SK-N-SH (cell line): Measurements from ENCODE around the gene DCAKD. TPM values are rescaled to one million over a fixed set of nuclear protein-coding genes. Genes with fewer than 3 reads are reported as not detected.

Experiments
- CTCF ChIA-PET: fragments of 300-600, 350-600 bp; formaldehyde crosslinking; extraction: SDS; loops from one replicate; lab custom pipeline; 2021; lab: Yijun Ruan, JAX
- POLR2A ChIA-PET: fragments of 350-600 bp; sonication (Branson Sonifier 250); formaldehyde crosslinking; extraction: SDS; loops from one replicate; lab custom pipeline; 2020; ENCODE audit warnings: antibody characterized with exemption, inconsistent platforms; lab: Yijun Ruan, JAX
- DNase-seq: peaks from one replicate; pipeline ENCODE4 v3.0.0; 2012
- H2AFZ ChIP-seq: fragments of 200-600 bp; sonication (generic); 2 replicates; pipeline ENCODE4 v1.8.1; 2016; ENCODE audit warnings: antibody characterized with exemption, mild to moderate bottlenecking, low read depth
- H3F3A ChIP-seq: fragments of 200-600 bp; sonication (generic); replicated peaks from 2 replicates; pipeline ENCODE3; 2016; ENCODE audit warnings: antibody characterized with exemption, mild to moderate bottlenecking; ENCODE audit not compliant: insufficient read depth
- H3K27ac ChIP-seq, 2 experiments: fragments of 200-500 bp in 1 of 2; fragments of 200-600 bp in 1 of 2; sonication (Bioruptor generic) in 1 of 2; sonication (generic), shearing (Covaris generic) in 1 of 2; 2 replicates each; pipeline versions ENCODE4 v1.5.1 to v1.6.1; 2014 to 2016; ENCODE audit warnings: low read depth in 2 of 2, inconsistent platforms in 1 of 2, low read length in 1 of 2, mild to moderate bottlenecking in 1 of 2, mixed read lengths in 1 of 2
- H3K27me3 ChIP-seq: fragments of 200-600 bp; sonication (generic), shearing (Covaris generic); 2 replicates; pipeline ENCODE4 v1.6.1; 2016; ENCODE audit warnings: mixed run types; ENCODE audit not compliant: insufficient read depth
- H3K36me3 ChIP-seq, 2 experiments: fragments of 200-500 bp in 1 of 2; fragments of 200-600 bp in 1 of 2; sonication (Bioruptor generic) in 1 of 2; sonication (generic) in 1 of 2; replicated peaks in 1 of 2; 2 replicates each; pipeline versions ENCODE3 to v1.5.1; 2014 to 2016; ENCODE audit warnings: low read length in 1 of 2, mild to moderate bottlenecking in 1 of 2; ENCODE audit not compliant: insufficient read depth in 2 of 2, control insufficient read depth in 1 of 2
- H3K4me1 ChIP-seq, 2 experiments: fragments of 200-500 bp in 1 of 2; fragments of 200-600 bp in 1 of 2; sonication (Bioruptor generic) in 1 of 2; sonication (generic), shearing (Covaris generic) in 1 of 2; 2 replicates each; pipeline versions ENCODE4 v1.5.1 to v1.6.1; 2014 to 2016; ENCODE audit warnings: low read depth in 1 of 2, low read length in 1 of 2, mixed run types in 1 of 2; ENCODE audit not compliant: insufficient read depth in 2 of 2, control insufficient read depth in 1 of 2
- H3K4me2 ChIP-seq: fragments of 200-600 bp; sonication (generic), shearing (Covaris generic); 2 replicates; pipeline ENCODE4 v1.6.1; 2017; ENCODE audit warnings: mixed run types
- H3K4me3 ChIP-seq, 2 experiments: fragments of 200-500 bp in 1 of 2; fragments of 200-600 bp in 1 of 2; sonication (Bioruptor generic) in 1 of 2; sonication (generic), shearing (Covaris generic) in 1 of 2; 2 replicates each; pipeline versions ENCODE4 v1.5.1 to v1.8.1; 2014 to 2016; ENCODE audit warnings: low read depth in 2 of 2, inconsistent platforms in 1 of 2, low read length in 1 of 2, mild to moderate bottlenecking in 1 of 2, mixed read lengths in 1 of 2, moderate library complexity in 1 of 2
- H3K79me2 ChIP-seq: fragments of 200-600 bp; sonication (generic); 2 replicates; pipeline ENCODE4 v1.8.1; 2017; ENCODE audit warnings: mild to moderate bottlenecking; ENCODE audit not compliant: insufficient read depth
- H3K9ac ChIP-seq: fragments of 200-600 bp; sonication (generic); 2 replicates; pipeline ENCODE4 v1.6.1; 2017; ENCODE audit warnings: mixed run types
- H3K9me2 ChIP-seq: fragments of 200-600 bp; sonication (generic); 2 replicates; pipeline ENCODE4 v1.6.1; 2017; ENCODE audit warnings: mixed run types
- H3K9me3 ChIP-seq: fragments of 200-600 bp; sonication (generic); 2 replicates; pipeline ENCODE4 v1.6.1; 2017; ENCODE audit warnings: mixed run types, mild to moderate bottlenecking, moderate library complexity
- H4K20me1 ChIP-seq: fragments of 200-600 bp; sonication (generic); 2 replicates; pipeline ENCODE4 v1.6.1; 2017; ENCODE audit warnings: mild to moderate bottlenecking, mixed run types; ENCODE audit not compliant: insufficient read depth
- CHD2 ChIP-seq: fragments of 150-350 bp; IDR thresholded peaks from 2 replicates; pipeline ENCODE4 v1.6.1; 2018; ENCODE audit warnings: low read length; ENCODE audit not compliant: partially characterized antibody
- EP300 ChIP-seq, 2 experiments: IDR thresholded peaks; 2 replicates each; pipeline versions ENCODE4 v1.4.0 to v1.6.1; 2012; ENCODE audit warnings: borderline replicate concordance in 1 of 2, low read depth in 1 of 2, low read length in 1 of 2
- FOSL2 ChIP-seq: IDR thresholded peaks from 2 replicates; pipeline ENCODE4 v1.4.0; 2012; ENCODE audit warnings: low read depth, mild to moderate bottlenecking, moderate library complexity, borderline replicate concordance
- FOXJ3 ChIP-seq: sonication (generic); formaldehyde crosslinking; IDR thresholded peaks from 2 replicates; pipeline ENCODE4 v1.5.1; 2020; ENCODE audit warnings: mild to moderate bottlenecking, missing genetic modification reagents
- FOXM1 ChIP-seq: IDR thresholded peaks from 2 replicates; pipeline ENCODE4 v1.4.0; 2012; ENCODE audit warnings: low read depth, mild to moderate bottlenecking
- GABPA ChIP-seq: IDR thresholded peaks from 2 replicates; pipeline ENCODE4 v1.4.0; 2012; ENCODE audit warnings: low read depth, mild to moderate bottlenecking
- GATA2 ChIP-seq: sonication (generic); formaldehyde crosslinking; IDR thresholded peaks from 2 replicates; pipeline ENCODE4 v1.5.0; 2020; ENCODE audit warnings: mild to moderate bottlenecking, missing genetic modification reagents
- MAX ChIP-seq: IDR thresholded peaks from 2 replicates; pipeline ENCODE4 v1.4.0; 2012; ENCODE audit warnings: low read depth
- MEF2A ChIP-seq: IDR thresholded peaks from 2 replicates; pipeline ENCODE4 v1.4.0; 2012; ENCODE audit warnings: low read depth, borderline replicate concordance
- MXI1 ChIP-seq: IDR thresholded peaks from 2 replicates; pipeline ENCODE4 v1.6.1; 2012; ENCODE audit warnings: mild to moderate bottlenecking, low read depth, low read length, improper control_type of control experiment
- NFIC ChIP-seq: IDR thresholded peaks from 2 replicates; pipeline ENCODE4 v1.4.0; 2012; ENCODE audit warnings: borderline replicate concordance
- POLR2AphosphoS5 ChIP-seq: IDR thresholded peaks from 2 replicates; pipeline ENCODE4 v1.6.1; 2012; ENCODE audit warnings: low read depth, low read length
- RAD21 ChIP-seq: IDR thresholded peaks from 2 replicates; pipeline ENCODE4 v1.6.1; 2012; ENCODE audit warnings: mild to moderate bottlenecking, low read length
- RXRA ChIP-seq: IDR thresholded peaks from 2 replicates; pipeline ENCODE4 v1.4.0; 2012; ENCODE audit warnings: low read depth, mild to moderate bottlenecking, borderline replicate concordance
- SMC3 ChIP-seq: IDR thresholded peaks from 2 replicates; pipeline ENCODE4 v1.6.1; 2012; ENCODE audit warnings: low read depth, low read length, improper control_type of control experiment
- TCF12 ChIP-seq: IDR thresholded peaks from 2 replicates; pipeline ENCODE4 v1.4.0; 2012
- YY1 ChIP-seq: IDR thresholded peaks from 2 replicates; pipeline ENCODE4 v1.4.0; 2012; ENCODE audit warnings: low read depth, mild to moderate bottlenecking
- WGBS: methylation state at CpG from one replicate; pipeline ENCODE4 v1.1.6; 2017; ENCODE audit warnings: low lambda C conversion rate; 5-methylcytosine and 5-hydroxymethylcytosine counted together
- polyA plus RNA-seq, 3 experiments: library from polyadenylated mRNA; depleted of rRNA; stranded (reverse); fragments of >200 nt; gene quantifications; 2 replicates each; pipeline ENCODE4 v1.2.3, GENCODE V29; 2012
- TF ChIP-seq, protein P1 (sequence below): IDR thresholded peaks from 2 replicates; pipeline ENCODE4 v1.4.0; 2012; ENCODE audit warnings: low read depth, borderline replicate concordance
- TF ChIP-seq, protein P2 (sequence below): IDR thresholded peaks from 2 replicates; pipeline ENCODE4 v1.6.1; 2012; ENCODE audit warnings: mild to moderate bottlenecking, low read depth, low read length, moderate library complexity
- TF ChIP-seq, protein P3 (sequence below): fragments of 200-600 bp; sonication (generic); IDR thresholded peaks from 2 replicates; pipeline ENCODE4 v1.6.1; 2017; ENCODE audit warnings: antibody characterized with exemption, mild to moderate bottlenecking, moderate library complexity

DCAKD gene
- polyA plus RNA-seq, 1 of the 3 experiments (the other 2 are of a cell fraction): 48.8 TPM

GRCh38 chr17:45022288-45022648 lies 29.2 kb downstream of the DCAKD start:
- TF ChIP-seq RAD21: no peak
- TF ChIP-seq, protein P1, sequence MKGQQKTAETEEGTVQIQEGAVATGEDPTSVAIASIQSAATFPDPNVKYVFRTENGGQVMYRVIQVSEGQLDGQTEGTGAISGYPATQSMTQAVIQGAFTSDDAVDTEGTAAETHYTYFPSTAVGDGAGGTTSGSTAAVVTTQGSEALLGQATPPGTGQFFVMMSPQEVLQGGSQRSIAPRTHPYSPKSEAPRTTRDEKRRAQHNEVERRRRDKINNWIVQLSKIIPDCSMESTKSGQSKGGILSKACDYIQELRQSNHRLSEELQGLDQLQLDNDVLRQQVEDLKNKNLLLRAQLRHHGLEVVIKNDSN: no peak
- no peak for TF ChIP-seq POLR2AphosphoS5
- TF ChIP-seq NFIC: no peak
- TF ChIP-seq MEF2A: no peak
- no peak for TF ChIP-seq CHD2
- Histone ChIP-seq H3K4me3 (peak overlapping the region in 1 of 2 experiments; percentile 19; a peak in 1 of 4 replicates), H3K36me3 (peaks cover 0 to 11% of the 10 kb centered on the region in 2 experiments), H3K79me2 (no peaks in the 10 kb centered on the region), H4K20me1 (no peaks in the 10 kb centered on the region), H3K9ac (no peak overlapping the region), H3K27me3 (no peaks in the 10 kb centered on the region), H3K4me2 (no peak overlapping the region), H2AFZ (0 out of 2 replicates have a peak overlapping the region, but pooled peaks have one; percentile 56), H3K27ac (peak overlapping the region in 1 of 2 experiments; percentile 77; a peak in 2 of 4 replicates), H3F3A (peaks cover 16% of the 10 kb centered on the region), H3K4me1 (peaks cover 10 to 34% of the 10 kb centered on the region in 2 experiments; a peak in 1 of 4 replicates), H3K9me3 (no peaks in the 10 kb centered on the region), H3K9me2 (no peaks in the 10 kb centered on the region)
- no peak for DNase-seq
- WGBS: 79% methylated on average over 8 of the region's 8 CpGs
- POLR2A ChIA-PET: interaction anchor here (2.8 kb wide), 1 partner anchor 101 kb away, joined by 14 read pairs; no protein-coding TSS in a partner anchor
- CTCF ChIA-PET: interaction anchor here (0.6 to 13.0 kb wide), 57 partner anchors 9 to 248 kb away, joined by 3 to 433 read pairs (median 4); partner anchors contain the start of genes ACBD4, C1QL1, DCAKD and EFTUD2

DNA sequence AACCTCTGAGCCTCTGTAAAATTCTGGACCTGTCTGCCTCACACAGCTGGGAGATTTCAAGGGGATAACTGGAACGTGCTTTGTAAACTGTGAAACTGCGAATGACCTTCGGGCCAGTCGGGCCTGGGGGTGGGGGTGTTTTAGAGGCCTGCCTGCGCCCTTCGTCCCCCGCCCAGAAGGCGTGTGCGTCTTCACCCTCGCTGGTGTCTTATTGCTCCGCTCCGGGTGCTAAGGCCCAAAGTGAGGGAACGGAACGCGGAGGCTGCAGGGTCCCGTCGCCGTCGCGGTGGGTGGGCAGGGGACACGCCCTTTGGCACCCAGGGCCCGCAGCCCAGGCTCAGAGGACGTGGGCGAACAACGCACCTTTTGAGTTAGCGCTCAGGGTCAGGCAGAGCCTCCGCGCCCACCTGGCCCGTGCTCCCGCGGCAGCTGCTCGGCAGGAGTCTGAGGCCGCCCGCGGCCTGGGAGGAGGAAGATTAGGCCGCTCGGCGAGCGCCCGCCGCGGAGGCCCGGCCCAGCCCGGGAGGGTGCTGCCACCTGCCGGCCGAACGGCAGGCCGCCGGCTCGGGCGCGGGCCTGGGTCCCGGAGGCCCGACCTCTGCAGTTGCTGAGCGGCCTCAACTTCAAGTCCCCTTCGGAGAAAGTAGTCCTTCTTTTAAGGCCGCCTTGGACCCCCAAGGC lies 29.7 kb downstream of the DCAKD start:
- POLR2A ChIA-PET: interaction anchor here (1.1 to 2.8 kb wide), 2 partner anchors 101 to 104 kb away, joined by 4 to 14 read pairs; no protein-coding TSS in a partner anchor
- H3K4me3 ChIP-seq: peak overlapping the region in 1 of 2 experiments; percentile 19; a peak in 1 of 4 replicates
- TF ChIP-seq MXI1 (peak; percentile 25; the same call in 1 of the 2 replicates), CHD2 (peak; percentile 13), YY1 (no peak), MAX (no peak), TCF12 (no peak), EP300 (IDR thresholded peaks at IDR 0.05; ENCODE audit: borderline replicate concordance in 1 of 2, low read depth in 1 of 2, low read length in 1 of 2) (no peak), POLR2AphosphoS5 (0 out of 2 replicates have a peak, but pooled peaks have one; percentile 9), FOXJ3 (CRISPR knock-in tag) (no peak), FOXM1 (no peak), RXRA (no peak), GATA2 (CRISPR knock-in tag) (no peak), SMC3 (peak; percentile 86), FOSL2 (no peak), GABPA (no peak), RAD21 (peak; percentile 77)
- TF ChIP-seq, protein P2, sequence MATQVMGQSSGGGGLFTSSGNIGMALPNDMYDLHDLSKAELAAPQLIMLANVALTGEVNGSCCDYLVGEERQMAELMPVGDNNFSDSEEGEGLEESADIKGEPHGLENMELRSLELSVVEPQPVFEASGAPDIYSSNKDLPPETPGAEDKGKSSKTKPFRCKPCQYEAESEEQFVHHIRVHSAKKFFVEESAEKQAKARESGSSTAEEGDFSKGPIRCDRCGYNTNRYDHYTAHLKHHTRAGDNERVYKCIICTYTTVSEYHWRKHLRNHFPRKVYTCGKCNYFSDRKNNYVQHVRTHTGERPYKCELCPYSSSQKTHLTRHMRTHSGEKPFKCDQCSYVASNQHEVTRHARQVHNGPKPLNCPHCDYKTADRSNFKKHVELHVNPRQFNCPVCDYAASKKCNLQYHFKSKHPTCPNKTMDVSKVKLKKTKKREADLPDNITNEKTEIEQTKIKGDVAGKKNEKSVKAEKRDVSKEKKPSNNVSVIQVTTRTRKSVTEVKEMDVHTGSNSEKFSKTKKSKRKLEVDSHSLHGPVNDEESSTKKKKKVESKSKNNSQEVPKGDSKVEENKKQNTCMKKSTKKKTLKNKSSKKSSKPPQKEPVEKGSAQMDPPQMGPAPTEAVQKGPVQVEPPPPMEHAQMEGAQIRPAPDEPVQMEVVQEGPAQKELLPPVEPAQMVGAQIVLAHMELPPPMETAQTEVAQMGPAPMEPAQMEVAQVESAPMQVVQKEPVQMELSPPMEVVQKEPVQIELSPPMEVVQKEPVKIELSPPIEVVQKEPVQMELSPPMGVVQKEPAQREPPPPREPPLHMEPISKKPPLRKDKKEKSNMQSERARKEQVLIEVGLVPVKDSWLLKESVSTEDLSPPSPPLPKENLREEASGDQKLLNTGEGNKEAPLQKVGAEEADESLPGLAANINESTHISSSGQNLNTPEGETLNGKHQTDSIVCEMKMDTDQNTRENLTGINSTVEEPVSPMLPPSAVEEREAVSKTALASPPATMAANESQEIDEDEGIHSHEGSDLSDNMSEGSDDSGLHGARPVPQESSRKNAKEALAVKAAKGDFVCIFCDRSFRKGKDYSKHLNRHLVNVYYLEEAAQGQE: no peak
- TF ChIP-seq, protein P3, sequence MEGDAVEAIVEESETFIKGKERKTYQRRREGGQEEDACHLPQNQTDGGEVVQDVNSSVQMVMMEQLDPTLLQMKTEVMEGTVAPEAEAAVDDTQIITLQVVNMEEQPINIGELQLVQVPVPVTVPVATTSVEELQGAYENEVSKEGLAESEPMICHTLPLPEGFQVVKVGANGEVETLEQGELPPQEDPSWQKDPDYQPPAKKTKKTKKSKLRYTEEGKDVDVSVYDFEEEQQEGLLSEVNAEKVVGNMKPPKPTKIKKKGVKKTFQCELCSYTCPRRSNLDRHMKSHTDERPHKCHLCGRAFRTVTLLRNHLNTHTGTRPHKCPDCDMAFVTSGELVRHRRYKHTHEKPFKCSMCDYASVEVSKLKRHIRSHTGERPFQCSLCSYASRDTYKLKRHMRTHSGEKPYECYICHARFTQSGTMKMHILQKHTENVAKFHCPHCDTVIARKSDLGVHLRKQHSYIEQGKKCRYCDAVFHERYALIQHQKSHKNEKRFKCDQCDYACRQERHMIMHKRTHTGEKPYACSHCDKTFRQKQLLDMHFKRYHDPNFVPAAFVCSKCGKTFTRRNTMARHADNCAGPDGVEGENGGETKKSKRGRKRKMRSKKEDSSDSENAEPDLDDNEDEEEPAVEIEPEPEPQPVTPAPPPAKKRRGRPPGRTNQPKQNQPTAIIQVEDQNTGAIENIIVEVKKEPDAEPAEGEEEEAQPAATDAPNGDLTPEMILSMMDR: peak; percentile 88

More for the DNA sequence above, 29.7 kb downstream of the DCAKD start:
- peaks cover 0 to 11% of the 10 kb centered on the region in 2 experiments for H3K36me3 ChIP-seq
- WGBS: 29% methylated on average over 21 of the region's 57 CpGs
- peaks cover 10 to 34% of the 10 kb centered on the region in 2 experiments; a peak in 1 of 4 replicates for H3K4me1 ChIP-seq
- peaks cover 18% of the 10 kb centered on the region for H3F3A ChIP-seq
- H3K79me2 ChIP-seq: no peaks in the 10 kb centered on the region
- no peaks in the 10 kb centered on the region for H4K20me1 ChIP-seq
- no peaks in the 10 kb centered on the region for H3K9me2 ChIP-seq
- H3K9me3 ChIP-seq: no peaks in the 10 kb centered on the region
- H3K27ac ChIP-seq: peak overlapping the region in 1 of 2 experiments; percentile 77; a peak in 2 of 4 replicates
- CTCF ChIA-PET: interaction anchor here (0.6 to 13.0 kb wide), 73 partner anchors 8 to 247 kb away, joined by 3 to 433 read pairs (median 4); partner anchors contain the start of genes ACBD4, C1QL1, DCAKD and EFTUD2
- no peak overlapping the region for H3K9ac ChIP-seq
- no peak overlapping the region for H3K4me2 ChIP-seq
- peak; percentile 96 for DNase-seq
- 0 out of 2 replicates have a peak overlapping the region, but pooled peaks have one; percentile 56 for H2AFZ ChIP-seq
- H3K27me3 ChIP-seq: no peaks in the 10 kb centered on the region
